Measurements from ENCODE around the gene ATRNL1.

GRCh38 chr10:115936926-115937767, 844.0 kb downstream of the ATRNL1 start:
- no peak for TF ChIP-seq CTCF (conservative IDR thresholded peaks at IDR 0.05; ENCODE audit: low read length)
- no peak for TF ChIP-seq EZH2phosphoT487 (IDR thresholded peaks at IDR 0.05; ENCODE audit: borderline replicate concordance, low read depth, low read length)
